KBM-7 (cell line): ENCODE results near the gene RENBP.

ENCODE experiments used
- DNase-seq: peaks from one replicate; pipeline ENCODE4 v3.0.0-alpha.2; 2015
- in situ Hi-C: fragments of 300-500 bp; cut with MboI; formaldehyde crosslinking; loops from 2 replicates; pipeline ENCODE4 v1.14.3; 2020; ENCODE audit warnings: low sequenced_read_pairs, low pct_unique_long_range_greater_than_20kb, mixed read lengths

The RENBP gene

DNA sequence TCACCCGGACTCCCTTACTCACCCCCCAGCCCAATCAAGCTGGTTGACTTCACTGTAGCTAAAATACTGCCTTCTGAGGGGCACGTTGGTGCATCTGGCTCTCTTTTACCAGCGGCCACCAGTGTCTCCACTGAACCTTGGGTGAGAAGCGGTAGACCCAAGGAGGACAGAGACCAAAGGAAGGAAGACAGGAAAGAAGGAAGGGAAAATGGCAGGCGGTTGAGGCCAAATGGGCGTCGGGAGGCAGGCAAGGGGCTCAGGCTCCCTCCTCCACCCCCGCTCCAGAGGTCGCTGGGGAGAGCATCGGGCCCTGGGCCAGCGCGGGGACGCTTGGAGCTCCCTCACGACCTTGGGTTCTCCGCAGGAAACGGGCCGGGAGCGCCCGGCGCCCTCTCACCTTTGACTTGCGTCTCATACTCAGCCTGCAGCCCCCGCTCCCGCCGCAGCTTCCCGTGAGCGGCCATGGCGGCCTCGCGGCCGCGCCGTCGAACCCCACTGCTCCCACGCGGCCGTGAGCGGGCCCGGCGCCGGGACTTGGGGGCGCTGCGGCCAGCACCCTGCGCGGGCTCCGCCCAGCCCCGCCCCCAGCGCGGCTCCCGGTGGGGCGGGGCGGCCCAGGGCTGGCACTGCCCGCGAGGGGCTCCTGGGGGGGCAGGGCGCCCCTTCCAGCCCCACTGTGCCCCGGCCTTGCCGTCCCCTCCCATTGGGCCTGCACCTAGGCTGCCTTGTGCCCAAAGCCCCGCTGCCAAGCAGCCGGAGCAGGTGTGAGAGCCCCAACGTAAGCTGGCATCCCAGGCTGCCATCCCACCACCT is 18.5 kb downstream of the RENBP start, which contains the start of gene ARHGAP4:
Gene ARHGAP4 (minus strand): TSS at position 526 of the 813 bp plus-strand sequence. CDS start 62 bp downstream, at position 464.
- DNase-seq: peak; percentile 54
- in situ Hi-C loops: no loop called here

DNA sequence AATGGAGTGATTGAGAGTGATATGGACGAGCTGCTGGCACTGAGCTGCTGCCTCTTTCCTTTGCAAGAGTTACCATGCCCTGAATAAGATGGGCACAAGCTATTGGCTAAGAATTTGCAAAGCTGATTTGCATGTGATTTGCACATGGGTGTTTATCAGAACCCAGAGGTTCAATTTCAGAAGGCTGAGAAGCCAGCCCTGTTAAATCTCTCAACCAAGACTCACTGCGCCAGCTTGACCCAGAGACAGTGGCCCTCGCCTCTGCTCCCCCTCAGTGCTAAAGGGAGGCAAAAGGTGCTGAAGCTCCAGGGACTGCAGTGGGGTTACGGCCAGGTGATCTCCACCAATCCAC is 19.1 kb downstream of the RENBP start:
- in situ Hi-C loops: no loop called here
- DNase-seq: no peak

DNA sequence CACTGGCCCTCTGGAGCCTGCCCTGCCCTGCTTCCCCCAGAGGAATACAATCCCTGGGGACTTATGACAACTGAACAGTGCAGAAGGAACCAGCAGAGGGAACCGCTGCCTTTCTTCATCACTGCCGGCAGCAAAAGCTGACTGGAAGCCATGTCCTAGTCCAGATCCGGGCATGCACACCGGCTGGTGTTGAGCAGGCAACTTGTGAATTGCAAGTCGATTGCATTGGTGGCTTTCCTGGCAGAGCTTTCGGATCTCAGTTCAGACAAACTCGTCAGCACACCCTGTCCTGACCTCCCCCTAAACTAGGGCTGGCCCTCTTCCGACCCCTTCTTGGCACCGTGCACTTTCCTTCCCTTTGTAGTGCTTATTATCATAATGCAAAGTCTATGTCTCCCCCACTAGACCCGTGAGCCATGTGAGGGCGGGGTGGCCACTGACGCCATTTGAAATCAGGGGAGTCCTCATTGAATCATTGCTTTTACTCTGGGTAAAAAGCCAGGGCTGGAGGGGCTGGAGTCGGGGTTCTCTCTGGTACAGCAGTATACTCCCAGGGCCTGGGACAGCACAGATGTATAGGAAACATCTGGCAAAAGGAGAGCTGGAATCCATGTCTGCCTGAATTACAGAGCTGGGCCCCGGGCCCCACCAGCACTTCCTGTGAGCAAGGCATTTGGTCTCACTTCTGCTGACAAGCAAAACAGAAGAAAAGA is 20.1 kb downstream of the RENBP start:
- in situ Hi-C loops: no loop called here

DNA sequence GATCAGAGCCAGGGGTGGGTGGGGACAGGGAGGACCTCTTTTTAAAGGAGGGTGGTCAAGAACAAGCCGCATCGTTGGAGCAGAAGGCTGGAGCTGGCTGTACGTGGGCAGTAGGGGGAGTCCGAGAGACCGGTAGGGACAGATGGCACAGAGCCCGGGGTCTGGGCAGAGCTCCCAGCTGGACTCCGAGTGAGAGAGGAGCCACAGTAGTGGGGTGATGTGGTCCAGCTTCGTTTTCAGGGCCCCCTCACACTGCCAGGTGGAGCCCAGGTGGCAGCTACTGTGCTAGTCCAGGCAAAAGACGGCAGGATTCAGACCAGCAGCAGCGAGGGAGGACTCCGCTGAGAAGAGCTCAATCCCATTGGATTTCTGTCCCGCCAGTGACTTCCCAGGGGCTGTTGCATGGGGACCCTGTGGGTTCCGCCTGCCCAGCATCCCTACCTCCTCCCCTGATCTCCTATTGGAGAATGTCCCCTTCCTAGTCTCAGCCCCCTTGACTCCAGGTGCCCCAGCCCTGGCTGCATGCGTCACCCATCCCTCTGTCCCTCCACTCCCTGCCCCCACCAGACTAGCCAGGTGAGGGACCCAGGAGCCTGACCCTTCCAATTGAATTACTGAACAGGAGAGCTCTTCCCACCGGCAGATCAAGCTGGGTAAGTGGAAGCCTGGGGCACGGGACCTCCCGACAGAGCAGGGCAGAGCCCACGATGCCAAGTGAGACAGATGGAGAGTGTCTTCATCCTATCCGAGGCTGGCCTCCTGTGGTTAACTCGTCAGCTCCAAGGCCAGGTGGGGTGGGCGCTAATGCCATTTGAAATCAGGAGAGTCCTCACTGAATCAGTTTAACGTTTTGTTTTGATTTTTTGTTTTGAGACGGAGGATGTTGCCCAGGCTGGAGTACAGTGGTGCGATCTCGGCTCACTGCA is 21.2 kb downstream of the RENBP start:
- DNase-seq: no peak
- in situ Hi-C loops: no loop called here

More for the DNA sequence above, 20.1 kb downstream of the RENBP start:
- peak; percentile 78 for DNase-seq

DNA sequence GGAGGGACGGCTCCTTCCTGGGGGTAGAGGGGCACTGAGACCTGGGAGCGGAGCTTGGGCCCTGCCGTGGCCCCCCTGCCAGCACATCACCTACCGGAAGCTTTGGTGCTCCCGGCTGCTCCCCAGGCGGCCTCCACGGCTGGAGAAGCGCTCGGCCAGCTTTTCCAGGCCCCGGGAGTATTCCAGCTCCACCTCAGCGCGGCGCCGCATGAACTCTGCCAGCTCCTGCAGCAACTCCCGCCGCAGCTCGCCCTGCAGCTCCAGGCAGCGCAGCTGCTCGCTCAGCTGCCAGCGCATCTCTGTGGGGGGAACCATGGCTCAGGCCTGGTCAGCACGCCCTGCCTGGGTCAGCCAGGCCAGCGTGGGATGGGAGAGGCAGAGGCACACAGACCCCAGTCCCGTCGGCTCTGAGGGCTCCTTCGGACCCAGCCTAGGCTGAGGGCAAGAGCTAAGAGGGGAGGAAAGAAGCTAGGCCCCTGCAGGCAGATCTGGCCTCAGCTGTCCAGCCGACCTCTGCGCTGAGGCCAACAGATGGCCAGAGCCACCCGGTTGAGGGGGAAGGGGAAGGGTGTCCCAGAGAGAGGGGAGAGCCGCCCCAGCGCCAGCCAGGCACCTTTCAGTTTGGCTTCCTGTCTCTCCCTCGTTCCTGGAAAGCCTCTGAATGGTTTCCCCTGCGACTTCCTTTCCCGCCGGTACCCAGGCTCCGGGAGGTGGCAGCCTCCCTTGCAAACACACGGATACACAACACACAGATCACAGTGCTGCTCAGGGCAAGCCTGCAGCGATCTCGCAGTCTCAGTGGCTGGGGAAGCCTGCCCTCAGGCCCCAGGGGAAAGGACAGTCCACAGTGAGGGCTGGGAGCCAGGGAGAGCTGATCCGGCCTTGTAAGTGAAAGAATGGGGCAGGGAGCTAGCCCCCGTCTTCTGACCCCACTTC is 22.7 kb downstream of the RENBP start:
- DNase-seq: peak; percentile 67
- in situ Hi-C loops: no loop called here

DNA sequence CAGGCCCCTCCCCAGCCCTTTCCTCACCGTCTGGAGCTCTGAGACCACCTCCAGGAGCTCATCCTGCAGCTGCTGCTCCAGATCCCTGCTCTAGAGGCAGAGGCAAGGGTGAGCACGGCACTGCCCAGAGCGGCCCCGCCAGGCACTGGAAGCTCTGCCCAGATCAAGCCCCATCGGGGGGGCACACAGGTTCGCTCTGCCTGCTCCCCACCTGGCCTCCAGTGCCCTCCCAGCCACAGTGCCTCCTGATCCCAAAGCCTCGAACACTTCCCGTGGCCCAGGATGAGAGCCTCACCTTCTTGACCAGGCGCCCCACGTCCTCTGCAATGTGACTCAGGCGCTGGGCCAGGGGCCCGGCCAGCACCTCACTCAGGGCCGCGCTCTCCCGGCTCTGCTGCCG is 23.4 kb downstream of the RENBP start:
- no peak for DNase-seq
- in situ Hi-C loops: no loop called here

DNA sequence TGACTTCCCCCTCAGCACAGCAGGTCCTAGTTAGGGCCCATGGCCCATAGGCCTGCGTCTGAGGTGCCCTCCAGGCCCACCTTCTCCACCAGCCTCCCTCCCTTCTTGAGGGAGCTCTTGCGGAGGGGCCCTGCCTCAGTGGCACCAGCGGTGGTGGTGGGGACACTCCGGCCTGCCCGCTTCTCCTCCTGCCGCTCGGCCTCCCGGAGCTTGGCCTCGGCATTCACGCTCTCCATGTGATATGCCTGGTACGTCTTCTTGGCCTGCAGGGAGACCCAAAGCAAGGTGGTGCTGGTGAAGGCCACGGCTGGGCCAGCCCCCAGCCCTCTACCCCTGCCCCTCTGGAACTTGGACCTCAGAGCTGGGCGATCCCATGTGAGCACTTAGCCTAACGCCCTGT is 23.9 kb downstream of the RENBP start:
- DNase-seq: no peak
- in situ Hi-C loops: no loop called here

DNA sequence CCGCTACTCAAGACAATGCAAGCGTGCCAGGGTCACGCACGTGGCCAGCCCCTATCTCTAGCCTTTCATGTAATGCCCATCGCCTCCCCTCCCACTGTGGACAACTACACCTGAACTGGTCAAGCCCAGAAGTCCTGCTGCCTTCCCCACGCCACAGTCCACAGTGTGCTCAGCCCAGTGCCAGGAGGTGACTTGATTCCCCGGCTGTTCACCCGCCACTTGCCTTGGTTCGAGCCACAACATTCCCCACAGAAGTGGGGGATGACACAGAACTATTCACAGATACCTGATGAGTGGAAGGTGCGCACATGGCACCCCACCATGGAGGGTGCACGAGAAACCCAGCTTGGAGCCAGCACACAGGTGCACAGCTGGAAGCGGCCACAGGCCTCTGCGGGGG is 25.2 kb downstream of the RENBP start:
- DNase-seq: no peak
- in situ Hi-C loops: no loop called here

DNA sequence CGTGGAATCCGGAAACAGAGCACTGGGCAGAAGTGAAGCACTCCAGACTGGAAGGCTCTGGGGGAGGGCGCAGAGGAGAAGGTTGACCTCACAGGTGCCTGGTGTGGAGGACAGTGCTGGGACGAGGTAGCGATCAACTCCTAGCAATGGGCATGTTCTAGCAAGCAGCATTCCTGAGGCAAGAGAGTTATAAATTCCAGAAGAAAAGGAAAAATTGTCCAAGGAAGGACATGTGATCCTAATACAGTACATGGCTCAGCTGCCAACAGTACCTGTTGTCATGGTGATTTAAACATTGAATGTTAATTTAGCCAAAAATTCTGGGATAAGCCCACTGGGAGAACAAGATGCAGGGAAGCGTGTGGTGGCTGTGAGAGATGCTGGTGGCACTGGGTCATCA is 26.6 kb downstream of the RENBP start:
- in situ Hi-C loops: no loop called here
- no peak for DNase-seq

DNA sequence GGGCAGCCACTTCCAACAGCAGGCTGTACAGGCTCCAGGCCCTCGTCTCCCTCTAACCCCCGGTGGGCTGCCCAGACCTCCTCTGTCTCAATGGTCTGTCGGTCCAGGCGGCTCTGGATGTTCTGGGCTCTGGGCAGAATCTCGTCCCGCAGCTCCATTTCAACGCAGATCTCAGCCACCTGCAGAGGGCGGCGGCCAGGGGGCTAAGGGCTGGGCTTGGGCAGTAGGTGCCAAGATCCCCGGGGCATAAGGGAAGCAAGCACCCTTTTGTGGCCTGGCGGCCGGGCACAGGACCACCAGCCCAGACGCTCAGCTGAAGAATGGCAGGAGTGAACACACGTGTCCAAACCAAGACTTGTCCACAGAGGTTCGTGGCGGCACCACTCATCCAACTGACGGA is 30.7 kb downstream of the RENBP start:
- no peak for DNase-seq
- in situ Hi-C loops: no loop called here

DNA sequence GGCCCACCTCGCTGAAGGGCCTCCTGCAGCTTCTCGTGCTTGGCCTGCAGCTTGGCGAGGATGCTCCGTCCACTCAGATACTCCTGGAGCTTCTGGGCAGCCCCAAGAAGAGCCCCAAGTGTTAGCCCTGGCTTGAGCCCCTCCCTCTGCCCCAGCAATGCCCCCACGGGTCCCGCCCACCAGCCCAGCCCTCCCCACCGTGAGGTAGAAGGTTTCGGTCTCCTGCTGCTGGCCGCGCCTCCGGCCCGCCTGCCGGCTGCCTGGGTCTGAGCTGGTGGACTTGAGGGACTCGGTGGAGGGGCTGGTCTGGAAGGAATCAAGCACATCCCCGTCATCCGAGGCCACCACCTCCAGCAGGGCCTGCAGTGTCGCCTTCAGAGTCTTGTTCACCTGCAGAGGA is 31.2 kb downstream of the RENBP start:
- DNase-seq: no peak
- in situ Hi-C loops: no loop called here

DNA sequence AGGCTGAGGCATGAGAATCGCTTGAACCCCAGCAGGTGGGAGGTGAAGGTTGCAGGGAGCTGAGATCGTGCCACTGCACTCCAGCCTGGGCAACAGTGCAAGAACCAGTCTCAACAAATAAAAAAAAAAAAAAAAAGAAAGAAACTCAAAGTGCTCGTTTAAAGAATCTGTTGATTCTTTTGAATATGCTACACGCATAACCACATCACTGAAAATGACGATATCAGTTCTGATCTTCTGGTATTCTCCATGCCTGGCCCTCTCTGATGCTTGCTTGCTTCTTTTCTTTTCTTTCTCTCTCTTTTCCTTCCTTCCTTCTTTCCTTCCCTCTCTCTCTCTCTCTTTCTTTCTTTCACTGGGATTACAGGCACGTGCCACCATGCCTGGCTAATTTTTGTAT is 32.6 kb downstream of the RENBP start:
- no peak for DNase-seq
- in situ Hi-C loops: no loop called here

DNA sequence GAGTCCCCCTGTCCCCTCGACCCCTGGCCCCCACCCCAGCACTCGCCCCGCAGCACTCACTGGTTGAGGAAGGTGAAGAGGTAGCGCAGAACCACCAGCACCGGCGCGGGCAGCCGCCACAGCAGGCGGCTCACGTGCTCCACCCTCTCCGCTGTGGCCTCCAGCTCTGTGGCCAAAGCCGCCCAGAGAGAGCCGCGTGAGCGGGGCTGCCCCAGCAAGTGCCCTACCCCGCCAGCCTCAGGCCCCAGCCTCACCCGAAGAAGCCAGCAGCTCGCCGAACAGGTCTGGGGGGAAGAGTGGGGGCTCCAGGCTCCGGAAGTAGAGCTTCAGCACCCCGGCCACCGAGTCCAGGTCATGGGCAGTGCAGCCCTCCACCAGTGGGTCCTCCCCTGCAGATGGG is 34.0 kb downstream of the RENBP start:
- no peak for DNase-seq
- in situ Hi-C loops: no loop called here

DNA sequence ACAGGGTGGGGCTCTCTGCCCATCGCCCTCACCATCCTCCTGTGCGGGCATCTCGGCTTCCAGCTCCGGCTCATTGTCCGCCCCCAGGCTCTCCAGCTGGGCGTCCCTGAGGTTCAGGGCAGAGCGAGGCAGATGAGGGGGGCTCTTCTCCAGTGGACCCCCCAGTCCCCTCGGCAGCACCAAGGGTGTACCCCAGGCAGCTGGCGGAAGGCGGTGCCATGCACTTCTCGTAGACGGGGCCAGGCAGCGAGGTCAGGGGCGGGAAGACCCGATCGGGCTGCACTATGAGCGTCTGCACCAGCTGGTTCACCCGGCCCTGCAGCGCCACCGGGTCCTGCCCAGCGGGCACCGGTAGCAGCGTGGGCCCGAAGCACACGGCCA is 34.5 kb downstream of the RENBP start:
- no peak for DNase-seq
- in situ Hi-C loops: no loop called here

DNA sequence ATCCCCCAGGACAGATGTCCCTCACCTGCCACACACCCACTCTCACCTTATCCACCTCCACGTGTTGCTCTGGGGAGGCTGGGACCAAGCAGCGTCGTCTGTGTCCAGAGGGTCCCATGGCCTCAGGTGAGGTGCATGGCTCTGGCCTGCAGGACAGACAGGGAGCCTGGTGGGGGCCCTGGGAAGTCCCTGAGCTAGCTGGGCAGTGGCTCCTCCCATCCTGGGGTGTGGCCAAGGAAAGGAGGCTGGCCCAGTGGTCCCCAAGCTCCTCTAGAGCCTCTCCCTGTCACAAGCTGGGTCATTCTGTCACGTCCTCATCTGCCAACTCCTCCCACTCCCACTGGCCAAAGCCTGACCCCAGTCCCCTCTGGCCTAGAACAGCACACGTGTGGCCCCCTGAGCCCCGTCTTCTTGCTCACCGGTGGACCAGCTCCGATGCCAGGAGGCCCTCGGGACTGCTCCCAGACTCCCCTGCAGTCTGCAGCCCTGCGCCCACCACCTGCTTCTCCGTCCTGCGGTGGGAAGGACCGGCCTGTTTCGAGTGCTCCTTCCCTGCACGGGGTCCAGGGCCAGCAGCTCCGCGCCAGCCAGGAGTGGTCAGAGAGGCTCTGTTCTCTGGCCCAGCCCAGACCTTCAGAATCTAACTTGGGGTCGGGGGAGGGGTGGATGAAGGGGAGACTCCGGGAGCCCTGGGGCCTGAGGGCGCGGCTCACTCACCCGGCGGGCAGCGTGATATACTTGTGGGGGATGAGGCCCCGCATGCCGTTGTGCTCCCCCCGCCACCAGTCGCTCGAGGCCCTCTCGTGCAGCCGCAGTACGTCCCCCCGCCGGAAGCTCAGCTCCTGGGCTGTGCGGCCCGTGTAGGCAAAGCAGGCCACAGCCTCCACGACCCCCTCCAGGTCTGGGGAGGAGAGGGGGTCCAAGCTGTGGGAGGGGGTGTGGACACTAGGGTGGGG is 35.1 kb downstream of the RENBP start:
- peak; percentile 35 for DNase-seq
- in situ Hi-C loops: no loop called here

DNA sequence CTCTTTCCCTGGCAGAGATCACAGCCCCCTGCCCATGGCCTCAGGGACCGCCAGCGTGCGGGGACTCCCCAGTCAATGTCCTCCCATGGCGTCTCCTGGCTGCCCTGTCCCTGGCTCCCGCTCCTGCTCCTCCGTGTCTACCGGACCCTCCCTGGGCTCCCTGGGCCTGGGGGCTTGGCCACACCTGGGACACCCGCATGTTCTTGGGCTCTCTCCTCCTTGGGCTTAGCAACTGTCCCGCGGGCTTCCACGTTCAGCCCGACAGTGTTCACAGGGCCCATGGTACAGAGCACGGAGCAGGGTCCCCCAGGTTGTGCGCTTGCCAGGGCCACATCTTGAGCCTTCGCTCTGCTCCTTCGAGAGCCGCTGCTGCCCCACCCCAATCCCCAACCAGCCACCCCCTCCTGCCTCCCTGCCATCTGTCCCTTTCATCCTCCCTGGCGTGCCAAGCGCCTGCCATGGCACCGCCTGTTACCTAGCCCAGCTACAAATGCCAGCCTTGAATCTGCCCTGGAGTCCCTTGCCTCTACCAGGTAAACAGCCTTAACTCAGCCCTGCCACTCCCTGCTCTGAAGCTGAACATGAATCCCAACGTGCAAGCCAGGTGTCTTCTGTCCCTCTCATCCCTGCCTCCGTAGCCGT is 36.1 kb downstream of the RENBP start:
- in situ Hi-C loops: no loop called here
- no peak for DNase-seq

DNA sequence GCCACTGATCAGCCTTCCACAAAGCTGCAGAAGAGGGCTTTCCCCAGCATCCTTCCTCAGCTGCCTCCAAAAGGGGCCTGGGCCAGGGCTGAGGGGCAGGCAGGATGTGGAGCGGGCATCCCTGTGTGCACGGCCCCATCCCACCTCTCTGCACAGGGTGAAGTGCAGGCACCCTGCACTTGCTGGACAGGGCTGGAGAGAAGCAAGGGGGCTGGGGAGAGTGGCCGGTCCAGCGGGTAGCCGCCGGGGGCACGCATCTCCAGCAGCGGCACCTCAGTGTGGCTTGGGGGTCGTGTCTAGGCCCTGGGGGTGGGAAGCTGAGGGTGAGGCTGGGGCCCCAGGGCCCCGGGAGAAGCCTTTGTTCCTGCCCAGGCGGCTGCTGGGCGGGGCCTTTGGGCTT is 37.0 kb downstream of the RENBP start:
- DNase-seq: no peak
- in situ Hi-C loops: no loop called here
